NCI-H187 (cell line): ENCODE results near the gene MFAP3.
A peak's percentile ranks its signal among the peaks of the same experiment; 100 is the strongest.
"Not testable (repeated sequence)": the region's sequence is repeated elsewhere in the genome, so short reads cannot be mapped to it uniquely, and the experiment has no call there.

Experiments used
- DNase-seq, 2 experiments: peaks; one replicate each; lab custom pipeline; 2025; lab: John Stamatoyannopoulos, UW

The MFAP3 gene

DNA sequence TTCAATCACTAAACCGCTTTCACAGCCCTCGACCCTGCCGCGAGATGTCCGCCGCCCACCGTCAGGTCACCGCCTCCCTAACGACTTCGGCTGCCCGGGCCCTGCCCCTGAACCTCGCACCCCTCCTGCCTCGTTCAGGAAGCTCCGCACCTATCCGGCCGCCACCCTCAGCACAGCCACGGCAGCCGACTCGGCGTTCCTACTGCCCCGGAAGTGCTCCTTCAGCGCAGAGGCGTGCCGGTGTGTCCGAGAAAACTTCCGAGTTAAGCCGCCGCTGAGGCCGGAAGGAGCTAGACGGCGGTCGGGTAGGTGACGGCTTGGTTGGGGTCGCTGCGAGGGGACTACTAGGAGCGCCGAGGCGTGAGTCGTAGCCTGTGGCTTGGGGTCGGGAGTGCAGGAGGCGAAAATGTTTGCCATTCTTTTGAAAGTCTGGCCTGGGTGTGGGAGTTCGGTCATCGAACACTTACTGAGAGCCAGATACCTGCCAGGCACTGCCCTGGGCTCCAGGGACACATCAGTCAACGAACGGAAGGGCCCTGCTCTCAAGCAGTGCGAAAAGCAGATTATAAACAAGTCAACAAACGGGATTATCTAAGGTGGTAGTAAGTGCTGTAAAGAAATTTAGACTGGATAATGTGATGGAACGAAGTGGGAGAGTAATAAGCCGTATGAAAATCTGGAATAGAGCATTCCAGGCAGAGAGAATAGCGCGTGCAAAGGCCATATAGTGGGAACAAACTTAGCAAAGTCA is at the start of gene MFAP3, which contains the start of gene FAM114A2:
Gene MFAP3 (plus strand): TSS at position 261 of the 751 bp plus-strand sequence. CDS start 10,756 bp downstream, outside the sequence.
Gene FAM114A2 (minus strand): TSS at position 204 of the 751 bp plus-strand sequence. CDS start 3,957 bp downstream, outside the sequence.
- peak; percentile 58 to 79 for DNase-seq

- DNase-seq, result no peak
Observed at GRCh38 chr5:153991168-153991567, 47.6 kb upstream of the MFAP3 start.

- no peak for DNase-seq
Observed at GRCh38 chr5:153998010-153998409, 40.8 kb upstream of the MFAP3 start.

DNA sequence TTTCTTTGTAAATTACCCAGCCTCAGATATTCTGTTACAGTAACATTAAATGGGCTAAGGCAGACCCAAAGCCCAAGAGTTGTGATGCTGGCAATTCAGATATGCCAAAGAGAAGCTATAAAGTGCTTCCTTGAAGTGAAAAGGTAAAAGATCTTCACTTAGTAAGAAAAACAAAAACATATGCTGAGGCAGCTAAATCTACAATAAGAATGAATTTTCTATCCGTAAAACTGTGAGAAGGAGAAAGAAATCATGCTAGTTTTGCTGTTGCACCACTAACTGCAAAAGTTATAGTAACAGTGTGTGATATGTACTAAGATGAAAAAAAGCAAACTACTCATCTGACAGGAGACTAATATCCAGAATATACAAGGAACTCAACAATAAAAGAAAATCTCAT is 40.0 kb upstream of the MFAP3 start:
- DNase-seq, result no peak

DNA sequence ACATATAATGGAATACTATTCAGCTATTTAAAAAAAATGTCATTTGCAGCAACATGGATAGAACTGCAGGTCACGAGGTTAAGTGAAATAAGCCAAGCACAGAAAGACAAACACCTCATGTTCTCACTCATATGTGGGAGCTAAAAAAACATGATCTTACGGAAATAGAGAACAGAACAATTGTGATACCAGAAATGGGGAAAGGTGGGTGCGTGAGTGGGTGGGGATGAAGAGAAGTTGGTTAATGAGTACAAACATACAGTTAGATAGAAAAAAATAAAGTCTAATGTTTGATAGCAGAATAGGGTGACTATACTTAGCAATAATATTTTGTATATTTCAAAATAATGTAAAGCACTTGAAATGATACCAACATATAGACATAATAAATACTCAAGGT is 38.8 kb upstream of the MFAP3 start:
- DNase-seq, result no peak

DNA sequence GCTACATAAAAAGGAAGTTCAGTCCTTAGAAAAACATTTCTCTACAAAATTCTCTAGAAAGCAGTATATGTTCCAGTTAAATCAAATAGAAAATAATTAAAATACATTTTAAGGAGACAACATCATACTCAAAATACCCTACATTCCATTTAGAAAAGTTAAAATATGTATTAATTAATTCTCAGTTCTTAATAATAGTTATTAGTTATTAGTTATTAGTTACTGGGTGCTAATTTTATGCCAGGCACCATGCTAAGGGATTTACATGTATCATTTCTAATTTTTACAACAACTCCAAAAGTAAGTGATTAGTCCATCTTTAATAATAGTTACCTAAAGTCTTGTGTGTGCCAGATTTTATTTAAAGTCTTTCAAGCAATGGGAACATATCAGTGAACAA is 38.1 kb upstream of the MFAP3 start:
- DNase-seq, result no peak

GRCh38 chr5:154002093-154002492 is 36.7 kb upstream of the MFAP3 start:
- DNase-seq, result no peak

GRCh38 chr5:154002511-154003020 is 36.2 kb upstream of the MFAP3 start:
- DNase-seq, result no peak

- DNase-seq, result no peak
Observed at GRCh38 chr5:154005648-154006047, 33.1 kb upstream of the MFAP3 start.

DNA sequence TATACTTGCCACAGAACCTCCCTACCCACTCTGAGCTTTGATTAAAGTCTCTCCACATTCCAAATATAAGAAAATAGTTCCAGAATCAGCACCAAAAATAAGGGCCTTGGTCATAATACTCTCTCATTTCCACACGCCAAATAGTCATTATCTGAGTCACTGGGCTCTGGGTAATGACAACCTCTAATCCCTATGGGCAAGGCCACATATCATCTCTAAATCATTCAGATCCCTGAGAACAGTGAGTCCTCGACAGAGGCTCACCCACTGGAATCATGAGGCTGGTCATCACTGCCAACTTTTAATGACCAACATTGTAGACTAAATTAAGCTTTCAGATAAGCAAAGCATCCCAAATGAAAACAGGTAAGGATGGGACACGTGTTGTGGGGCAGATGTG is 28.1 kb upstream of the MFAP3 start:
- no peak for DNase-seq

DNA sequence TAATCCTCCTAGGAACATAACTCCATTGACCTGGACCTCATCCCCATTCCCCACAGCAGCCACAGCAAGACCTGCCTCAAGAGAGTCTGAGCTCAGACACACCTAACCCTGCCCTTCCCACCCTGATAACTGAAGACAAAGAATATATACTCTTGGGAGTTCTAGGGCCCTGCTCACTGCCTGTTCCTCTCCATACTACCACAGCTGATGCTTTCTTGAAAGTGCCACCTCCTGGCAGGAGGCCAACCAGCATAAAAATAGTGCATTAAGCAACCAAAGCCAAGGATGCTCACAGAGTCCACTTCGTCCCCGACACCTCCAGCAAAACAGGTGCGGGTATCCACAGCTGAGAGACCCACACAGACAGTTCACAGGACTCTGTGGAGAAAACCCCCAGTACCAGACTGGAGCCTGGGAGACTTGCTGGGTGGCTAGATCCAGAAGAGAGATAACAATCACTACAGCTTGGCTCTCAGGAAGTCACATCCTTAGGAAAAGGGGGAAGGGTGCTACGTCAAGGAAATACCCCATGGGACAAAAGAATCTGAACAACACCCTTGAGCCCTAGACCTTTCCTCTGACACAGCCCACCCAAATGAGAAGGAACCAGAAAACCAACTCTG is 23.6 kb upstream of the MFAP3 start:
- no peak for DNase-seq

DNA sequence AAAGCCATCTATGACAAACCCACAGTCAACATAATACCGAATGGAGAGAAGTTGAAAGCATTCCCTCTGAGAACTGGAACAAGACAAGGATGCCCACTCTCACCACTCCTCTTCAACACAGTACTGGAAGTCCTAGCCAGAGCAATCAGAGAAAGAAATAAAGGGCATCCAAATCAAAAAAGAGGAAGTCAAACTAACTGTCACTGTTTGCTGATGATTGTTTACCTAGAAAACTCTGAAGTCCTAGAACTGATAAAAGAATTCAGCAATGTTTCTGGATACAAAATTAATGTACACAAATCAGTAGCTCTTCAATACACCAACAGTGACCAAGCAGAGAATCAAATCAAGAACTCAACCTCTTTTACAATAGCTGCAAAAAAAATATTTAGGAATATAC is 19.8 kb upstream of the MFAP3 start:
- not testable (repeated sequence) for DNase-seq

DNA sequence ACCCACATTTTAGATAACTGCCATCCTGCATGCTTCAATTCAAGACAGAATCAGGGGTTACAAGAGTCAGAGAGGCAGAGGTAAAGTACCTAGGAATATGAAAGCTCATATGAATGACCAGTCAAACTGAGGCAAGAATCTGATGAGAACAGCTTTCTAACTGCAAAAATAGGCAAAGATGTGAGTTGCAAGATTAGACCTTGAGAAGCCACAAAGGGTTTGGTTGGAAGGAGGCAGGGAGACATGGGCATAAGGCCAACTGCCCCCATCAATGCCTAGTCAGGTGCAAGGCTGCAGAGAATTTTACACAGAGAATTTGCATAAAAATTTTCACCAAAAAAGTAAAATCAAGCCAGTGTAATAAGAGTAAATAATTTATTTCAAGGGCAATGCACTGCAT is 12.8 kb upstream of the MFAP3 start:
- DNase-seq, result no peak

GRCh38 chr5:154031937-154032489 is 6.8 kb upstream of the MFAP3 start:
- no peak for DNase-seq

GRCh38 chr5:154034944-154035343 is 3.8 kb upstream of the MFAP3 start:
- DNase-seq, result no peak

DNA sequence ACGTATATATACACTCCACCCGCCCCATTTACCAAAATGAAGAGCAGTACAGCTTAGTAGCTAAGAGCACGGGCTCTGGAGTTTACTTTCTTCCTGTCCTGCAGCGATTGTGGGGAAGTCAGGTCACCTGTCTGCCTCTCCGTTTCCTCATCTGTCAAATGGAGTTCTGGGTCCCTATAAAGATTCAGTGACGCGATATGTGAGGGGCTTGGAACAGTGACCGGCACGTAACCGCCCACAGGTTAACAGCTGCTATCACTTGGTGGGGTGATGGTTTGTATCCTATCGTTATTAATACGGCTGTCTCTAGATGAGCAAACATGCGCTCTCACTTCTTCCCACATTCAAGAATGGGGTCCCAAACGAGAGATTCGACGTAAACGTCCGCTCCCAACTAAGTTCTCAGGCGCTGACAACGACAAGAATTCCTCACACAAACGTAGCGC is 483 bp upstream of the MFAP3 start:
- no peak for DNase-seq

- DNase-seq, result no peak
Observed at GRCh38 chr5:154039458-154039829, 677 bp downstream of the MFAP3 start.

GRCh38 chr5:154042766-154043165 is 4.0 kb downstream of the MFAP3 start:
- no peak for DNase-seq

DNA sequence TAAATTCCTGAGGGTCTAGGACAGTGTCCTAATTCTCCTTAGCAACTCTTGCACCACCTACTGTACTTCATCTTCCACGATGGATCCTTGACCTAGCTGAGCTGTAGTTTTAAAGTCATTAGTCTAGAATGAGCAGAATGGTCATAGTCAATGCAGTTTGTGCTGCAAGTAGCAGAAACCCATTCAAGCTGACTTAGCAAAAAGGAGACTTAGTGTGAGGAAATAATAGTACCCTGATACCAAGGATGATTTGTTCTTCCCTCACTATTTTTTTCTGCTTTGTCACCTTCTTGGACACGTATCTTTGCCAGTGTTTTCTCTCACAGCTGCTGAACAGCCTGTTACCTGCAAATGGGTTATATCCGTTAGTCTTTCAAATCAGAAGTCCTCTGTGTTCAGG is 5.3 kb downstream of the MFAP3 start:
- DNase-seq, result no peak

DNA sequence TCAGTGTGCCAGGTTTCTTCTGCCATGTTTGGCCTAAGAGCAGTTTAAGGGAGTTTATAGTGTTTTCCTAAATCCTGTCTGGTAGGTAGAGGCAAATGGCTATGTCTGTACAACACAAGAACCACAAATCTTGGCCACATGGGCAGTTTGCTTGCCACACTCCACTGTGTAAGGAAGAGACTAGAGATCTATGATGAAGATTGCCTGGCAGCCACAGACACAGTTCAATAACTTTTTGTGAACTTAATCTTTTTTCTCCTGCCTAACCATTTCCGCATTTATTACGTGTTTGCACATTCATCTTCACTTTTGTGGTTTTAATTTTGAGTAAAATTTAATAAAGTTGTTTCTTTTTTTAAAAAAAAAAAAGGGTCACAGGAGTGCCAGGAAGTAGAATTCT is 5.8 kb downstream of the MFAP3 start:
- no peak for DNase-seq

DNA sequence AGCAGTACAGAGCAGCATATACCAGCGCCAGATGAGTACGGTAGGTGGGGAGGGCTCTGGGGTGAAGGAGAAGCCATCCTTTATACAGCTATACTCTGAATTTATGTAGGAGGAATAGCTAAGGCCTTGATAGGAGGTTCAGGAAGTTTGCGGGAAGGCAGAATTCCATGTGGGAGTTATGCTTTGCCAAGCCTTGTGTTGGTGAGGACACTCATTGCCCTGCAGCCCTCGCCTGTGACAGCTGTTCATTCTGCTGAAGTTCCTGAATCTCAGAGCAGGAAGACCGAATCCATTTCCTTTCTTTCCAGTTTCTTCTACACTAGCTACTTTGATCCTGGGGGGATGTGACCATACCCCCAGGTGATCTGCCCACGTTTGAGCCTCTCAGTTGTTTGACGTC is 7.7 kb downstream of the MFAP3 start:
- no peak for DNase-seq

DNA sequence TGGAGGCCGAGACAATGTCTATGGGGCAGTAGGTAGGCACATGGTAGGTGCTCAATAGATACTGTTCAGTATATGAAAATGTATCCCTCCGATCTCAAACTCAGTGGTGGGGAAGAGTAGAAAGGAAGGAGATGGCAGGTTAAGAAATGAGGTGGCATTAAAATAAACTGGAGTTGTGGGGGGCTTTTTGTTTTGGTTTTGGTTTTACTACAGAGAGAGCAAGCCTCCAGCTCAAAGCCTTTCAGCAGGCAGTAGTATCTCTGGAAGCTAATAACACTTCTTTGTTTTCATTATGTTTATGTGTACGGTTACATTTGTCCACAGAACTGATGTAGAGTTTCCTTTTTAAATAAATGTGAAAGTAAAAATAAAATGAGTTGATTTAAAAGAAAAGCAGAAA is 8.6 kb downstream of the MFAP3 start:
- no peak for DNase-seq

DNA sequence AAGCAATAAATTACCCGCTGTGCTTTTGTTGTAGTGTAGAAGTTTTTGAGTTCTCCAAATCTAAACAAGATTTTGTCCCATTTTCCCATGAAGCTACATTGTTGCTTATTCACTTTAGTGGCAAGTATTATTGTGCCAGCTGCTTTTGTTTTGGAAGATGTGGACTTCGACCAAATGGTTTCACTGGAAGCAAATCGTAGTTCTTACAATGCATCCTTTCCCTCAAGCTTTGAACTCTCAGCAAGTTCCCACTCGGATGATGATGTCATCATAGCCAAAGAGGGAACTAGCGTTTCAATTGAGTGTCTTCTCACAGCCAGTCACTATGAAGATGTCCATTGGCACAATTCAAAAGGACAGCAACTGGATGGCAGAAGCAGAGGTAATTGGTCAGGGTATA is 10.9 kb downstream of the MFAP3 start:
- no peak for DNase-seq
